Tibial nerve (tissue), 4 donors: Measurements from ENCODE around the gene KCNS3.

Source experiments
- EP300 ChIP-seq, 2 donors: sonication (generic); formaldehyde crosslinking; IDR thresholded peaks; one replicate each; pipeline ENCODE4 v1.6.1; 2017; ENCODE audit warnings: antibody characterized with exemption in 2 of 2, mild to moderate bottlenecking in 1 of 2
- POLR2A ChIP-seq, 2 donors: fragments of 450-650 bp; IDR thresholded peaks; one replicate each; pipeline ENCODE4 v1.6.1; 2017; ENCODE audit warnings: antibody characterized with exemption in 2 of 2, mild to moderate bottlenecking in 2 of 2, moderate library complexity in 2 of 2
- TF ChIP-seq, protein P1 (sequence below), 5 experiments: fragments of 200-600 bp in 3 of 5; fragments of 450-650 bp in 2 of 5; sonication (generic) in 3 of 5; IDR thresholded peaks; one replicate each; pipeline ENCODE4 v1.5.1; 2016 to 2019; ENCODE audit warnings: antibody characterized with exemption in 5 of 5, mild to moderate bottlenecking in 3 of 5, moderate library complexity in 2 of 5

GRCh38 chr2:17899871-17900270 is 21.4 kb downstream of the KCNS3 start:
- TF ChIP-seq, protein P1, sequence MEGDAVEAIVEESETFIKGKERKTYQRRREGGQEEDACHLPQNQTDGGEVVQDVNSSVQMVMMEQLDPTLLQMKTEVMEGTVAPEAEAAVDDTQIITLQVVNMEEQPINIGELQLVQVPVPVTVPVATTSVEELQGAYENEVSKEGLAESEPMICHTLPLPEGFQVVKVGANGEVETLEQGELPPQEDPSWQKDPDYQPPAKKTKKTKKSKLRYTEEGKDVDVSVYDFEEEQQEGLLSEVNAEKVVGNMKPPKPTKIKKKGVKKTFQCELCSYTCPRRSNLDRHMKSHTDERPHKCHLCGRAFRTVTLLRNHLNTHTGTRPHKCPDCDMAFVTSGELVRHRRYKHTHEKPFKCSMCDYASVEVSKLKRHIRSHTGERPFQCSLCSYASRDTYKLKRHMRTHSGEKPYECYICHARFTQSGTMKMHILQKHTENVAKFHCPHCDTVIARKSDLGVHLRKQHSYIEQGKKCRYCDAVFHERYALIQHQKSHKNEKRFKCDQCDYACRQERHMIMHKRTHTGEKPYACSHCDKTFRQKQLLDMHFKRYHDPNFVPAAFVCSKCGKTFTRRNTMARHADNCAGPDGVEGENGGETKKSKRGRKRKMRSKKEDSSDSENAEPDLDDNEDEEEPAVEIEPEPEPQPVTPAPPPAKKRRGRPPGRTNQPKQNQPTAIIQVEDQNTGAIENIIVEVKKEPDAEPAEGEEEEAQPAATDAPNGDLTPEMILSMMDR (IDR thresholded peaks at IDR 0.05): no peak
- no peak for TF ChIP-seq POLR2A (IDR thresholded peaks at IDR 0.05)
- no peak for TF ChIP-seq EP300 (IDR thresholded peaks at IDR 0.05)
